Thoracic aorta (tissue), 2 donors: ENCODE data around the gene UACA. TPM values are rescaled to one million over a fixed set of nuclear protein-coding genes. Genes with fewer than 3 reads are reported as not detected.
"Not testable (repeated sequence)": the region's sequence is repeated elsewhere in the genome, so short reads cannot be mapped to it uniquely, and the experiment has no call there.

Experiments used
- ATAC-seq: fragments of 150-250 bp; one replicate; pipeline ENCODE4 v1.8.0; 2017; ENCODE audit warnings: low read depth; ENCODE audit not compliant: insufficient number of reproducible peaks, low FRiP score
- DNase-seq: peaks from one replicate; pipeline ENCODE4 v3.0.0-alpha.2; 2020; ENCODE audit warnings: low spot score
- H3K27ac ChIP-seq, 2 donors: fragments of 200-600 bp; sonication (generic); 1 replicate in 1 of 2; 2 replicates in 1 of 2; pipeline ENCODE4 v1.5.1; 2016; ENCODE audit warnings: mild to moderate bottlenecking in 2 of 2, moderate library complexity in 2 of 2
- H3K27me3 ChIP-seq: fragments of 200-600 bp; sonication (generic); replicated peaks from 2 replicates; pipeline ENCODE4 v1.6.0; 2016; ENCODE audit warnings: mild to moderate bottlenecking; ENCODE audit not compliant: insufficient read depth
- H3K36me3 ChIP-seq: fragments of 200-600 bp; sonication (generic); one replicate; pipeline ENCODE4 v1.5.1; 2016
- H3K4me1 ChIP-seq, 2 donors: fragments of 200-600 bp; sonication (generic); 1 replicate in 1 of 2; 2 replicates in 1 of 2; pipeline versions ENCODE4 v1.5.1 to v1.6.0; 2016; ENCODE audit warnings: low read depth in 2 of 2, mild to moderate bottlenecking in 1 of 2; ENCODE audit not compliant: control insufficient read depth in 1 of 2
- H3K4me3 ChIP-seq: fragments of 200-600 bp; sonication (generic); 2 replicates; pipeline ENCODE4 v1.5.1; 2016; ENCODE audit warnings: mild to moderate bottlenecking
- H3K9me3 ChIP-seq: fragments of 200-600 bp; sonication (generic); 2 replicates; pipeline ENCODE4 v1.5.1; 2016
- CTCF ChIP-seq: fragments of 200-600 bp; sonication (generic); IDR thresholded peaks from one replicate; pipeline ENCODE4 v1.5.1; 2019; ENCODE audit warnings: antibody characterized with exemption
- total RNA-seq, 2 donors: library from RNA; depleted of rRNA; stranded (reverse); fragments of >200 nt; gene quantifications; one replicate each; pipeline versions ENCODE4 v1.1.0 to v1.2.3, GENCODE V29; 2016

Gene UACA
- total RNA-seq, 2 donors from 2014 or later = 107 to 118 TPM

DNA sequence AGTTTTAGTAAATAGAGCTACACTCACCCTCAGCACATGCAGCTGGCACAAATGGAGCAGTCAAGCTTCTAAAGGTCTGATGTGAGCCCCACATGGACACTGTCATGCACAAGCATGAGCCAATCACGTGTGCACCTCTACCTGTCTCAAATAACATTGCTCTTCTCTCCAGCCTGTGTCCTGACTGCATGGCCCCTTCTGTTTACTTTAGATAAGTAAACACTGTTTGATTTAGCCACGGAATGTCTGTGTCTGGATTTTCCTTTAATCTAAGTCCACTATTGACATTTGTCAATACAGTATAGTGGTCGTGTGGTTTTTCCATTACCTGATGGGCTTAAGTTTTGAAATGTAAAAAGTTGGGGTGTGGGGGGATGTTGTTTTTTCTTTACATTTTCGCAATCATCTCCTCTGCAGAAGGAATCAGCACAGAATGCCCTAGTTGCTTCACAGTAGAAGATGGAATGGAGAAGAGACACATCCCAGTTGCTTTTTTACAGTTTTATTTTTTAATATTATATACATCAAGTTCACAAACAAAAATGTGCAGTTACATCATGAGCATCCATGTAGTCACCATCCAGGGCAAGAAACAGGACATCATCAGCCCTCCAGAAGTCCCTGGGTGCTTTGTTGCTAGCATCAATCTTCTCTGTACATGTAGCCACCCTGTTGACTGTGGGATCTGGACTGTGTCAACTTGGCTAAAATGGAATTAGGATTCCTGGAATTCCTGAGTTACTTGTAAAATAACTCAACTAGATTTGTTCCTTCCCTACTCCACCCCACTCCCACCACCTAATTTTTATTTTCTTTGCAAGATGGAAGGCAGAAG, 146.1 kb downstream of the UACA start:
- ATAC-seq (peak; percentile 28), DNase-seq (no peak)
- Histone ChIP-seq H3K4me3 (no peak overlapping the region), H3K4me1 (no peaks in the 10 kb centered on the region), H3K27me3 (no peaks in the 10 kb centered on the region), H3K9me3 (no peaks in the 10 kb centered on the region), H3K36me3 (no peaks in the 10 kb centered on the region), H3K27ac (no peak overlapping the region)
- TF ChIP-seq CTCF = no peak

DNA sequence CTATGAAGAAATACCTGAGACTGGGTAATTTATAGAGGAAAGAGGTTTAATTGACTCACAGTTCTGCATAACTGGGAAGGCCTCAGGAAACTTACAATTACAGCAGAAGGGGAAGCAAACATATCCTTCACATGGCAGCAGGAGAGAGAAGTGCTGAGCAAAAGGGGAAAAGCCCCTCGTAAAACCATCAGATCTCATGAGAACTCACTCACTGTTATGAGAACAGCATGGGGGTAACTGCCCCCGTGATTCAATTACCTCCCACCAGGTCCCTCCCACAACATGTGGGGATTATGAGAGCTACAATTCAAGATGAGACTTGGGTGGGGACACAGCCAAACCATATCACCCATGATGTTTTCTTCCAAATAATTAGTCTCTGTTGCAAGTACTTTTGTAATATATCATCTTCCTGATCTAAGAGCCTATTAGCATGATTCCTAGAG, 147.0 kb downstream of the UACA start:
- ATAC-seq, H3K36me3 ChIP-seq, H3K4me3 ChIP-seq, H3K27me3 ChIP-seq, H3K4me1 ChIP-seq, DNase-seq, H3K9me3 ChIP-seq, H3K27ac ChIP-seq: not testable (repeated sequence)

- Histone ChIP-seq H3K4me3 (no peak overlapping the region), H3K9me3 (no peaks in the 10 kb centered on the region), H3K4me1 (no peaks in the 10 kb centered on the region), H3K27ac (no peak overlapping the region), H3K27me3 (no peaks in the 10 kb centered on the region), H3K36me3 (no peaks in the 10 kb centered on the region)
- DNase-seq (no peak), ATAC-seq (no peak)
- TF ChIP-seq CTCF = no peak
These were observed 147.7 kb downstream of the UACA start for GRCh38 chr15:70615435-70616310.

DNA sequence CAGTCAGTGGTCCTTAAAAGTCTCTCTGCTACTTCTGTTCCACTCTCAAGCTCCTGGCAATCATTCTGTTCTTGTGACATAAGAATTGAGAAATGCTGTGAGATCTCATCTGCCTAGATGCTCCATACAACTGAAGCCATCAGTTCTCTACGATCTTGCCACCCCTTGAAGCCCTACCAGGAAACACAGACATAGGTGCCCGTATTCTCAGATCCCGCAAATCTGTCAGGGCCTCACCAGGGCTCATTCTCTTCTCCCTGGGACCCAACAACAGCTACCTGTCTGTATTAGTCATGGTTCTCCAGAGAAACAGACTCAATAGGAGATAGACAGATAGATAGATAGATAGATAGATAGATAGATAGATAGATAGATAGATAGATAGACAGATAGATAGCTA, 149.1 kb downstream of the UACA start:
- no peak for TF ChIP-seq CTCF
- Histone ChIP-seq H3K9me3 (no peaks in the 10 kb centered on the region), H3K27me3 (no peaks in the 10 kb centered on the region), H3K27ac (no peak overlapping the region), H3K4me1 (no peaks in the 10 kb centered on the region), H3K4me3 (no peak overlapping the region), H3K36me3 (no peaks in the 10 kb centered on the region)
- ATAC-seq (no peak), DNase-seq (no peak)

DNA sequence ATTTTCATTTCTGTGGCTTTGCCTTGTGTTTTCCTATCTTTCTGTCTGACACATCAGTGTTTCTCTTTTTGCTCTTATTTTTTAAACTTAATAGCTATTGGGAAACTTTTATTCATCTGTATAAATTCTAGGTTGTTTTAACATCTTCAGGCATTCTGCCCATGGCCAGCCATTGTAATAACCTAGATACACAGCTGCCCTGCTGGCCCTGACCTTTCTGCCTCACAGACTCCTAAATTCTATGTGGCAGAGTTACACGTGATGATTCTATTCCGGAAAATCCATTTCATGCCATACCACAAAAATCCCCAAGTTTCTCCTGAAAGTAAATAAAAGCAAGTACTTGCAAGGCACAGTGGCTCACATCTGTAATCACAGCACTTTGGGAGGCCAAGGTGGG, 150.1 kb downstream of the UACA start:
- H3K27ac ChIP-seq = no peak overlapping the region
- no peak overlapping the region for H3K4me3 ChIP-seq
- no peak for DNase-seq
- no peaks in the 10 kb centered on the region for H3K4me1 ChIP-seq
- ATAC-seq = no peak
- no peaks in the 10 kb centered on the region for H3K36me3 ChIP-seq
- H3K9me3 ChIP-seq = no peaks in the 10 kb centered on the region
- no peak for TF ChIP-seq CTCF
- H3K27me3 ChIP-seq = no peaks in the 10 kb centered on the region
